Esophagus squamous epithelium (tissue), 4 donors: ENCODE results near the gene VMP1.

Source experiments
- POLR2A ChIP-seq, 4 donors: fragments of 450-650 bp; IDR thresholded peaks; one replicate each; pipeline ENCODE4 v1.6.1; 2017; ENCODE audit warnings: antibody characterized with exemption in 4 of 4, mild to moderate bottlenecking in 4 of 4, moderate library complexity in 3 of 4
- TF ChIP-seq, protein P1 (sequence below), 6 experiments: fragments of 450-650 bp in 4 of 6; fragments of 200-600 bp in 2 of 6; sonication (generic) in 2 of 6; IDR thresholded peaks; one replicate each; pipeline ENCODE4 v1.5.1; 2016 to 2019; ENCODE audit warnings: antibody characterized with exemption in 6 of 6, mild to moderate bottlenecking in 4 of 6, moderate library complexity in 4 of 6

DNA sequence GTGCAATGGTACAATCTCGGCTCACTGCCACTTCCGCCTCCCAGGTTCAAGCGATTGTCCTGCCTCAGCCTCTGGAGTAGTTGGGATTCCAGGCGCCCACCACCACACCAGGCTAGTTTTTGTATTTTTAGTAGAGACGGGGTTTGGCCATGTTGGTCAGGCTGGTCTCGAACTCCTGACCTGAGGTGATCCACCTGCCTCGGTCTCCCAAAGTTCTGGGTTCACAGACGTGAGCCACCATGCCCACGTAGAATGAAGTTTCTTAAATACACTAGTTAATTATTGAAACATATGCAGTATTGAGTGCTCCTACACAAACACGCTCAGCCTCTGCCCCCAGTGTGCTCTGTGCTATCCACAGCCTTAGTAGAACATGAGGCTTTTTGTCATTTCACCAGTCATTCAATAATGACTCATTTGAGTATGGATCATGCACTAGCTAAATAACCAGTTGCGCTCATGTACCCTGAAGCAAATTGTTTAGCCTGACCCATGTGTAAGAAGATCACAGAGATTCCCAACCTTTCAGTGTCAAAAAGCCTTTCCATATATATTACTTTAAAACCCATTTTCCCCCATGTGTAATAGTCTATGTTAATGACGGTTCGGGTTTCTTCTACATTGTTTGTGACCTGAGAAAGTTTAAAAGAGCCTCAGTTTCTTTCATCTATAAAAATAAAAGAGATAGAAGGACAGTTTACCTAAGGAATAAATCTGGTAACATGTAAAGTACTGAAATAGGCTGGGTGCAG, 135.6 kb downstream of the VMP1 start:
- TF ChIP-seq POLR2A (IDR thresholded peaks at IDR 0.05), result peak in 1 of 4 donors; percentile 66
- TF ChIP-seq, protein P1, sequence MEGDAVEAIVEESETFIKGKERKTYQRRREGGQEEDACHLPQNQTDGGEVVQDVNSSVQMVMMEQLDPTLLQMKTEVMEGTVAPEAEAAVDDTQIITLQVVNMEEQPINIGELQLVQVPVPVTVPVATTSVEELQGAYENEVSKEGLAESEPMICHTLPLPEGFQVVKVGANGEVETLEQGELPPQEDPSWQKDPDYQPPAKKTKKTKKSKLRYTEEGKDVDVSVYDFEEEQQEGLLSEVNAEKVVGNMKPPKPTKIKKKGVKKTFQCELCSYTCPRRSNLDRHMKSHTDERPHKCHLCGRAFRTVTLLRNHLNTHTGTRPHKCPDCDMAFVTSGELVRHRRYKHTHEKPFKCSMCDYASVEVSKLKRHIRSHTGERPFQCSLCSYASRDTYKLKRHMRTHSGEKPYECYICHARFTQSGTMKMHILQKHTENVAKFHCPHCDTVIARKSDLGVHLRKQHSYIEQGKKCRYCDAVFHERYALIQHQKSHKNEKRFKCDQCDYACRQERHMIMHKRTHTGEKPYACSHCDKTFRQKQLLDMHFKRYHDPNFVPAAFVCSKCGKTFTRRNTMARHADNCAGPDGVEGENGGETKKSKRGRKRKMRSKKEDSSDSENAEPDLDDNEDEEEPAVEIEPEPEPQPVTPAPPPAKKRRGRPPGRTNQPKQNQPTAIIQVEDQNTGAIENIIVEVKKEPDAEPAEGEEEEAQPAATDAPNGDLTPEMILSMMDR (IDR thresholded peaks at IDR 0.05), result no peak
